Measurements from ENCODE around the gene TBC1D24.
A peak's percentile ranks its signal among the peaks of the same experiment; 100 is the strongest.

The TBC1D24 gene

DNA sequence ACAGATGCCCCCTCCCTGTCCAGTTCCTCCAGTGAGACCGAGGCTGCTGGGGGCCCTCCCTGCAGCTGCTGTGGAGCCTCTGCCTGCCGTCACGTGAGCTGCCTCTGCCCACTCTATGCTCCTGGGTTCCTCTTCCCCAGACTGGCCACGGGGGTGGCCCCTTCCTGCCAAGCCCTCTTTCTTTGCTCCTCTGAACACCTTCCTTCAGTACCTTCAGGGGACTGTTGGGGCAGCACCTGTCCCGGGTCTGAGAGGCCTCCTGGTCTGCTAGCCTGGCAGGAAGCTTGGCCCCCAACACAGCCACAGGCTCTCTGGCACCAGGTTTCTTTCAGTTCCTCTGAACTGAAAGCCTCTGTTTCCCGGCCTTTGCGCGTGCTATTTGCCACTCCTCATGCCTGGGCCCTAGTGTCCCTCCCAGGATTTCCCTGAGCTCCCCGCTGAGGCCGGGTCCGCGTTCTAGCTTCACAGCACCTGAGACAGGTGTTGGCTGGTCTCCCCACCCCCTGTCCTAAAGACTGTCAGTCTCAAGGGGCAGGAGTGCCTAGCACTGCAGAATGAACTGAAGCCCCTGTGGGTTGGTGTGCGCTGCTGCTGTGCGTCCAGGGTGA, 32.2 kb downstream of the TBC1D24 start:
- H3K9me3 Mint-ChIP-seq, result no peaks in the 10 kb centered on the region
- peaks cover 10% of the 10 kb centered on the region for H3K4me1 Mint-ChIP-seq
- DNase-seq (ENCODE audit: low spot score in 2 of 2) (no peak), ATAC-seq (no peak)
- H3K27ac Mint-ChIP-seq, result no peak overlapping the region
- no peaks in the 10 kb centered on the region for H3K36me3 Mint-ChIP-seq
- no peak overlapping the region for H3K4me3 Mint-ChIP-seq

DNA sequence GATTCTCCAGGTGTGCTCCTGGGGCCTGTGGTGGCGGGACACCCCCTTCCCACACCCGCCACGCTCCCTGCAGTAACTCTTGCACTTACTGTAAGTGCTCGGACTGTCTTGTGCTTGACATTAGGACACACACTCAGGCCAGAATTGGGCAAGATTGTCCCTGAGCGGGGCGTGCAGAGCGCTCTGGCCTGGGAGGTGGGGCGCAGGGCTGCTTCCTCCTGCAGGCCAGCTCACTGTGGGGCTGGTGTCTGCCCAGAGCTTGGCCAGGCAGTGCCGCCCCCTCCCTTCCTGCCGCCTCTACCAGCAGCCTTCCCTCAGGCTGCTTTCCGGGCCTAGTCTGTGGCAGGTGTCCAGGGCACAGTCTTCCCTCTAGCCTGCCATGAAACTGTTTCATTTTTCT, 32.7 kb downstream of the TBC1D24 start:
- Mint-ChIP-seq H3K9me3 (no peaks in the 10 kb centered on the region), H3K4me1 (peaks cover 15% of the 10 kb centered on the region), H3K36me3 (peaks cover 4% of the 10 kb centered on the region), H3K27ac (no peak overlapping the region), H3K4me3 (no peak overlapping the region)
- ATAC-seq (no peak), DNase-seq (ENCODE audit: low spot score in 2 of 2) (no peak)

DNA sequence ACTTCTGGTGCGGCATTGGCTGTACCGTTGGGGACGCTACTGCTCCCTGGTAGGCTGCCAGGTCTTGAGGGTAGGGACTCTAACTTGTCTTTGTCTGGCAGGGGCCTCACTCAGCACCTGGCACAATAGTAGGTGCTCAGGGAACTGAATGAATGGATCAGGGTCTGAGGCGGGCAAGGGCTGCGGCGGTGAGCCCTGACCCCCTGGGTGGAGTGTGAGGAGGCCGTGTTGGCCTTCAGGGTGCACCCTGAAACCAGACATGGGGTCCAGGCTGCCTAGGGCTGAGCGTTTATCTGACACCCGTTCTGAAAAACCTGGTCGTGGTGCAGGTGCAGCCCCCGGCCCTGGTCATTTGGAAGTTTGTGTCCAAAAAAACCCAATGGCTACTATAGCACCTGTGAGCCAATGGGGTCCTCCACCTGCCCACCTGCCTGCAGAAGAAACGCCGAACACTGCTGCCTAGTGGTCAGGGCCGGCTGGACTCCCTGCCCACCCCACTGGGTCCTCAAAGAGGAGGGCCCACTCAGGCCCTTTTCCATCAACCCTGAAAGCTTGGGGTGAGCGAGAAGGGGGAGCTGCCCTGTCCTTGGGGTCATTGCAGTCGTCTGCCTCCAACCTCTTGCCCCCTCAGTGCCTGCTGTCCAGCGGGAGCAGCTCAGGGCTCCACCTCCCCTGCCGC, 33.9 kb downstream of the TBC1D24 start:
- H3K9me3 Mint-ChIP-seq, result no peaks in the 10 kb centered on the region
- no peak overlapping the region for H3K4me3 Mint-ChIP-seq
- DNase-seq (ENCODE audit: low spot score in 2 of 2) (no peak), ATAC-seq (no peak)
- no peak overlapping the region for H3K27ac Mint-ChIP-seq
- H3K36me3 Mint-ChIP-seq, result peaks cover 11% of the 10 kb centered on the region
- peaks cover 23% of the 10 kb centered on the region for H3K4me1 Mint-ChIP-seq

GRCh38 chr16:2511128-2511800, 36.3 kb downstream of the TBC1D24 start:
- ATAC-seq, result no peak
- DNase-seq (ENCODE audit: low spot score in 2 of 2), result no peak
- peaks cover 40% of the 10 kb centered on the region for H3K4me1 Mint-ChIP-seq
- no peak overlapping the region for H3K4me3 Mint-ChIP-seq
- H3K36me3 Mint-ChIP-seq, result peaks cover 31% of the 10 kb centered on the region
- no peak overlapping the region for H3K27ac Mint-ChIP-seq
- no peaks in the 10 kb centered on the region for H3K9me3 Mint-ChIP-seq

DNA sequence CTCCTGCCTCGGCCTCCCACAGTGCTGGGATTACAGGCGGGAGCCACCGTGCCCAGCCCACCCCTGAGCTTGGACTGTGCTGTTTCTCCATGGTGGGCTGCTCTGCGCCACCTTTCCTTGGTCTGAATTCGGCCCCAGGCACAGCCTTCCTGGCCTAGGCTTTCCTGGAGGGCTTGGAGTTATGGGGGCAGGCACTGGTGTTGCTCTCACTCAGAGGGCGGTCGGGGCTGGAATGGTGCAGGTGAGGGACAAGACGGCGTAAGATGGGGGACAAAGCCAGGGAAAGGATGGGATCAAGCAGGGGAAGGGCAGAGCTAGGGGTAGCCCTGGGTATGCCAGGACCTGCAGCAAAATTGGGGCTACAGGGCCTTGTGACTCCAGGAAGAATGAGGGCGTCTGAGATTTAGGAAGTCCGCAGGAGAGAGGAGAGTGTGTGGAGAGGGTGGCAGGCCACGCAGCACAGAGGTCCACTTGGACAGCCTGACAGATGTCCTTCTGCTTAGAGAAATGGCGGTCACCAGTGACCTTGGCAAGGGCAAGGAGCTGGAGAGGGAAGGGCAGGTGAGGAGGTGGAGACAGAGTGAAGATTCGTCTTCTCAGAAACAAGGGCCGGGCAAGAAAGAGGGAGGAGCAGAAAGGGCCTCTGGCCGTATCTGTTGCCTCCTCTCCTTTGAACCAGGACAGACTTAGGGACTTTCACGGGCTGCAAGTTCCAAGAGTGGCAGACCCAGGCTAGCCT, 37.2 kb downstream of the TBC1D24 start:
- no peak for ATAC-seq
- peaks cover 49% of the 10 kb centered on the region for H3K4me1 Mint-ChIP-seq

DNA sequence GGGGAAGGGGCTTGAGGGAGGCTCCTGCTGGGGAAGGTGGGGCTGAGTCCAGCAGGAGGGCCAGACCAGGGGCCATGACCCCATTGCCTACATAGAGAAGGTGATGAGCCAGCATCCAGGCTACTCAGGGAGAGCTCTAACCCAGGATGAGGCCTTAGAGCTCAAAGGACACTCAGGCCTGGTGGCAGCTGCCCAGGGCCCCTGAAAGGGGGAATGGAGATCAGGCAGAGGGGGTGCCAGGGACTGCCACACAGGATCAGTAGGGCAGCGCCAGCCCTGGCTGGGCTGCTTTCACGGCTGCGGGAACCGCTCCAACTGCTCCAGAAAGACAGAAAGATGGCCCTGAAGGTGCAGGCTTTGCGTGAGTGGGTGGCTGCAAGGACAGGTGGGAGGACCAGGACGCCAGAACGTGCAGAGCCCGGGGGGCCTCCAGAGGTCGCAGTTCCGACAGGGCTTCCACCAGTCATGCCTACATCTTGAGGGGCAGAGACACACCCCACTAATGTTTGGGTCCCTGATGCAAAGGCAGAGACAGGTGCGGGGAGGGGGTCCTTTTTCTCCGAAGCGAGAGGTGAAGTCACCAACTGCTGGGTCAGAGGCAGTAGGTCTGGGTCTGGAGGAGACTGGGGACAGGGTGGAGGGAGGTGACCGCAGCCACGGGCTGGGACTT, 37.9 kb downstream of the TBC1D24 start:
- Mint-ChIP-seq H3K27ac (peak overlapping the region; percentile 95), H3K4me3 (peak overlapping the region; percentile 85), H3K4me1 (peaks cover 56% of the 10 kb centered on the region), H3K9me3 (no peaks in the 10 kb centered on the region), H3K36me3 (peaks cover 47% of the 10 kb centered on the region)
- DNase-seq (ENCODE audit: low spot score in 2 of 2), result no peak
- no peak for ATAC-seq

More for the DNA sequence above, 37.2 kb downstream of the TBC1D24 start:
- peak overlapping the region; percentile 85 for H3K4me3 Mint-ChIP-seq
- H3K9me3 Mint-ChIP-seq, result no peaks in the 10 kb centered on the region
- DNase-seq (ENCODE audit: low spot score in 2 of 2), result no peak
- peaks cover 40% of the 10 kb centered on the region for H3K36me3 Mint-ChIP-seq
- peak overlapping the region; percentile 95 for H3K27ac Mint-ChIP-seq

GRCh38 chr16:2513405-2514332, 38.7 kb downstream of the TBC1D24 start, which contains the start of gene ATP6V0C:
Gene ATP6V0C, plus strand, starts transcription at chr16:2513952. Its CDS starts 152 bp downstream, at chr16:2514104.
- Mint-ChIP-seq H3K4me3 (peak within 1 kb of the TSS; percentile 85), H3K9me3 (no peaks in the 10 kb centered on the region), H3K36me3 (peaks cover 55% of the 10 kb centered on the region), H3K4me1 (peaks cover 64% of the 10 kb centered on the region), H3K27ac (peak within 1 kb of the TSS; percentile 95)
- DNase-seq (ENCODE audit: low spot score in 2 of 2) (peak; percentile 90 to 95), ATAC-seq (peak; percentile 86)

DNA sequence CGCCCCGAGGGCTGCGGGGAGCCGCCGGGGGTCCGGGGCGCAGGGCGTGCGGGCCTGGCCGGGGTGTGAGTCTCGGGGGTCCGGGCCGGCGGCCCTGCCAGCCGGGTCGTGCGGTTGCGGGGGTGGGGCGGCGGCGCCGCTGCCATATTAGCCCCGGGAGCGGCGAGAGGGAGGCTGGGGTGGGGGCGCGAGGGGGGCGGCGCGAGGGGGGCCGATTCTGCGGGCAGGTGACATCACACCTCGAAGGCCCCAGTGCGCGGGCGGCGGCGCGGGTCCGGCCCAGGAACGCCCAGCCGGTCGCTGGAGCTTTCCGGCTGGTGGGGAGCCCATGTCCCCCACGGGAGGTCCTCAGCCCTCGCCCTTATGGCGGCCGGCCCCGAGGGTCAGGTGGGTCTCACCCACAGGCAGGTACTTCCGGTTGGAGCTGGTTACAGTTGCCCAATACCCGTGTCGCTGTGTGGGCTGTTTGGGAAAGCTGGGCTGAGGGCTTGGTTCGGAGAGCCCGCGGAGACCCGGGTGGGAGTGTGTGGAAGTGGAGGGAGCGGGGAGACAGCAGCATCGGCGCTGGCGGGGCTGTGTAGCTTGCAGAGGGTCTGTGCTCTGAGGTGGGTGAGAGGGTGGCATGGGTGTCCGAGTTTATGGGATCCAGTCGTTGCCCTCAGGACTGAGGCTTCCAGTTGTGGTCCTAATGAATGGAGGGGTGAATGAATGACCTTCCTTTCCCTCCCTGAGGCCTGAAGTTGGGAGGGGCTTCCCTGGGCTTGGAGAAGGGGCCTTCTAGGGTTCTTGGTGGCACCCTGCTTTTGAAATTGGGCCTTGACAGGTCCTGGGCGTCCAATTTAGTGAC, 39.6 kb downstream of the TBC1D24 start:
- Mint-ChIP-seq H3K4me3 (peak overlapping the region; percentile 85), H3K36me3 (peaks cover 63% of the 10 kb centered on the region), H3K27ac (peak overlapping the region; percentile 95), H3K4me1 (peaks cover 73% of the 10 kb centered on the region), H3K9me3 (no peaks in the 10 kb centered on the region)
- DNase-seq (ENCODE audit: low spot score in 2 of 2) (no peak), ATAC-seq (peak; percentile 1)

DNA sequence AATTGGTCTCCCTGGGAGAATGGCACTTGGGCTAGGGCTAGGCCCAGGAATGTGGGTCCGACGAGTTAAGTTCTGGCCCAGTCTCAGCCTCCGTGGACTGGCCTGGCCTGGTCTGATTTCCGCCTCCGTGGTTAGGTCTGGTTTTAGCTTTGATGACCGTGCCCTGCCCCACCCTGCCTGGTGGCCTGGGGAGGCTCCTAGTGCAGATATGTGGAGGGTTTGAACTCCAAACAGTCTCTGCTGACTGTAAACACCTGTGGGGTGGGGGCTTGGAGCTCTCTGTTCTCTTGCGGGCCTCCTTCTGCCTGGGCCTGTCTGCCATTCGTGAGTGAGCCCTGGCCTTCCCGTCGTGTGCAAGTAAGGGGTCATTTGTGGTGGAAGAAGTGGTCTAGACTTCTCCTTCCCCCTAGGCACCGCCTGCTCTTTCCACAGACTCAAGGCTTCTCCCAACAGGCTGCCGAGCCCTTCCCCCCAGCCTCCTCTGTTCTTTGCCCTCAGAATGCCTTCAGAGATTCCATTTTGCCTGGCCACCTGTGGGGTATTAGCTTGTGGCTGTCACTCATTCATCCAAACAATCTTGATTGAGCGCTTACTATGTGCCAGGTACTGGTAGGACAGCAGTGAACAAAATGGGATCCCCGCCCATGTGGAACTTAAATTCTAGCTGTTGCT, 40.4 kb downstream of the TBC1D24 start:
- Mint-ChIP-seq H3K4me3 (peak overlapping the region; percentile 85), H3K4me1 (peaks cover 74% of the 10 kb centered on the region), H3K9me3 (no peaks in the 10 kb centered on the region), H3K27ac (peak overlapping the region; percentile 95), H3K36me3 (peaks cover 71% of the 10 kb centered on the region)
- ATAC-seq (no peak), DNase-seq (ENCODE audit: low spot score in 2 of 2) (no peak)

DNA sequence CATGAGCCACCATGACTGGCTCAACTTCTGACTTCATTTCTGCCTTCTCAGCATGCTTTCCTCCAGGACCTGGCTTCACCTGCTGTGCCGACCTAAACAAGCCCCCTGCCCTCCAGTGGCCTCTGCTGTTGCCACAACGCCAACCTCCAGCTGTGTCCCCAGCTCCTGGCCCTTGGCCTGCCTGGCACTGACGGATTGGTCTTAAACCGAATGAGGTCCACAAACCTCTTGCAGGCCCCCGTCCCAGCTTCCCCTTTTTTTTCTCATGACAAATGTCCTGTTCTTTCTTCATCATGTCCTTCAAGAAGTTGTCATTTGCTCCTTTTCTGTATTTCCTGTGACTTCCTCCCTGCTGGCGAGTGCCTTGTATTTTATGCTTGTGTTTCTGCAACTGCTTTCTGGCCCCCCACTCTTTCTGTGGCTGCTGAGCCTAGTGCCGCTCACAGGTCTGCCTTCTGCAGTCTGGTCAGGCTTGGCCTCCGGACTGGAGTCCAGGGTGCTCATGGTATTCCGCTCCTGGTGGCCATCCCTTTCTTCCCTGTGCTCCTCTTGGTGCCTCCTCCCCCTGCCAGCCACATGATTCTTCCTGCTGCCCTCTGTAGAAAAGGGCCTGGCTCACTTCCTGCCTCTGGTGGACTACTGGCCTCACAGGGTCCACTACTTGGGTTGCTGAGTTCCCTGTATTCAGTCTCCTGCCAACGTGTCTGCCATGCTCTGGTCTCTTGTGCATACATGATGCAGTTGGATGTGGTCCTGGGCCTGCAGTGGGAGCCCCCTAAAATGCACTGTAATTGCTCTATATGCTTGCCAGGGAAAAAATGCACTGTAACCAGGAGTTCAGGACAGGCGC, 41.7 kb downstream of the TBC1D24 start:
- H3K9me3 Mint-ChIP-seq, result no peaks in the 10 kb centered on the region
- DNase-seq (ENCODE audit: low spot score in 2 of 2) (no peak), ATAC-seq (no peak)
- H3K27ac Mint-ChIP-seq, result peak overlapping the region; percentile 95
- peaks cover 80% of the 10 kb centered on the region for H3K4me1 Mint-ChIP-seq
- peaks cover 84% of the 10 kb centered on the region for H3K36me3 Mint-ChIP-seq
- H3K4me3 Mint-ChIP-seq, result peak overlapping the region; percentile 85

- Mint-ChIP-seq H3K27ac (peak overlapping the region; percentile 95), H3K9me3 (no peaks in the 10 kb centered on the region), H3K4me3 (no peak overlapping the region), H3K4me1 (peaks cover 67% of the 10 kb centered on the region), H3K36me3 (peaks cover 84% of the 10 kb centered on the region)
- DNase-seq (ENCODE audit: low spot score in 2 of 2) (no peak), ATAC-seq (no peak)
These were observed 43.2 kb downstream of the TBC1D24 start for GRCh38 chr16:2517954-2518605.
